WERI-Rb-1 (cell line): ENCODE measurements around the gene SLC46A3.
"Not testable (repeated sequence)": the region's sequence is repeated elsewhere in the genome, so short reads cannot be mapped to it uniquely, and the experiment has no call there.

Experiments
- DNase-seq: peaks from one replicate; pipeline ENCODE4 v3.0.0-alpha.2; 2020
- H3K27ac ChIP-seq: fragments of 250-450 bp; sonication (Bioruptor Pico); 2 replicates; pipeline ENCODE4 v1.5.1; 2020; ENCODE audit warnings: mild to moderate bottlenecking, moderate library complexity
- H3K27me3 ChIP-seq: fragments of 250-450 bp; sonication (Bioruptor Pico); 2 replicates; pipeline ENCODE4 v1.5.1; 2021; ENCODE audit warnings: mild to moderate bottlenecking, low read depth, moderate library complexity; ENCODE audit not compliant: insufficient read depth, severe bottlenecking
- H3K36me3 ChIP-seq: fragments of 250-450 bp; sonication (Bioruptor Pico); 2 replicates; pipeline ENCODE4 v1.5.1; 2020; ENCODE audit warnings: mild to moderate bottlenecking, moderate library complexity
- H3K4me3 ChIP-seq: 2 replicates; pipeline ENCODE4 v1.5.1; 2011; ENCODE audit warnings: low read depth, mild to moderate bottlenecking, control low read depth, low read length
- H3K9me3 ChIP-seq: fragments of 250-450 bp; sonication (Bioruptor Pico); 2 replicates; pipeline ENCODE4 v1.5.1; 2021; ENCODE audit warnings: mild to moderate bottlenecking, moderate library complexity; ENCODE audit not compliant: severe bottlenecking
- TF ChIP-seq, protein P1 (sequence below): IDR thresholded peaks from 2 replicates; pipeline ENCODE4 v1.5.1; 2011; ENCODE audit warnings: low read depth, mild to moderate bottlenecking, control low read depth, inconsistent platforms, low read length

The SLC46A3 gene

DNA sequence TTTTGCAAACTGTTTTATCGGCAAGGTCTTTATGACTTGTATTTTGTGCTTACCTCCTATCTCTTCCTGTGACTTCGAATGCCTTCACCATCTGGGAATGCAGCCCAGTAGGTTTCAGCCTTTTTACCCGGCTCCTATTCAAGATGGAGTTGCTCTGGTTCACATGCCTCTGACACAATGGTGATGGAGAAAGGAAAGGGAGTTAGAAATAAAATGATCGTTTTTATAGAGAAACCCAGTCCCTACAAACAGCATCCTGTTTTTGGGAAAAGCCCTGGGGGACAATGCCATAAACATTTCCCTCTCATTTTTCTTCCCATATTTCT, 27.5 kb upstream of the SLC46A3 start:
- Histone ChIP-seq H3K4me3 (no peak overlapping the region), H3K36me3 (no peaks in the 10 kb centered on the region), H3K27ac (no peak overlapping the region), H3K27me3 (no peaks in the 10 kb centered on the region), H3K9me3 (no peaks in the 10 kb centered on the region)
- no peak for DNase-seq
- TF ChIP-seq, protein P1, sequence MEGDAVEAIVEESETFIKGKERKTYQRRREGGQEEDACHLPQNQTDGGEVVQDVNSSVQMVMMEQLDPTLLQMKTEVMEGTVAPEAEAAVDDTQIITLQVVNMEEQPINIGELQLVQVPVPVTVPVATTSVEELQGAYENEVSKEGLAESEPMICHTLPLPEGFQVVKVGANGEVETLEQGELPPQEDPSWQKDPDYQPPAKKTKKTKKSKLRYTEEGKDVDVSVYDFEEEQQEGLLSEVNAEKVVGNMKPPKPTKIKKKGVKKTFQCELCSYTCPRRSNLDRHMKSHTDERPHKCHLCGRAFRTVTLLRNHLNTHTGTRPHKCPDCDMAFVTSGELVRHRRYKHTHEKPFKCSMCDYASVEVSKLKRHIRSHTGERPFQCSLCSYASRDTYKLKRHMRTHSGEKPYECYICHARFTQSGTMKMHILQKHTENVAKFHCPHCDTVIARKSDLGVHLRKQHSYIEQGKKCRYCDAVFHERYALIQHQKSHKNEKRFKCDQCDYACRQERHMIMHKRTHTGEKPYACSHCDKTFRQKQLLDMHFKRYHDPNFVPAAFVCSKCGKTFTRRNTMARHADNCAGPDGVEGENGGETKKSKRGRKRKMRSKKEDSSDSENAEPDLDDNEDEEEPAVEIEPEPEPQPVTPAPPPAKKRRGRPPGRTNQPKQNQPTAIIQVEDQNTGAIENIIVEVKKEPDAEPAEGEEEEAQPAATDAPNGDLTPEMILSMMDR = no peak

DNA sequence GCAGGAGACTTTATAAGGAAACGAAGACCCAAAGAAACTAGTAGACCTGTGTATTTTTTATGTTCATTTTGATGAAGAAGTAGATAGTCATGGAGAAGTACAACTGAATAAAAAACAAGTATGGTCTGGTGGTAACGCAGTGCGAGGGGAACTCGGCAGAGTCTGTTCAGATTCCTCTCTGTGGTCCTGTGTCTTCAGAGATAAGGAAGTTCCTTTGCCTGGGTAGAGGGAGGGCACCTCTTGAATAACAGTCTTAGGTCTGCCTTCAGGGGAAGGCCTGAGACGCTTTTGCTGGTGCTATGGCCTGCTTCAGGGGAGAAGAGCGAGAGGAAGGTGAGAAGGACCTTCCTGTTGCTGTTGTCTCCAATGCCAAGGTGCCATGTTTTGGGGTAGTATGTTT, 25.9 kb upstream of the SLC46A3 start:
- DNase-seq = no peak
- no peak overlapping the region for H3K27ac ChIP-seq

DNA sequence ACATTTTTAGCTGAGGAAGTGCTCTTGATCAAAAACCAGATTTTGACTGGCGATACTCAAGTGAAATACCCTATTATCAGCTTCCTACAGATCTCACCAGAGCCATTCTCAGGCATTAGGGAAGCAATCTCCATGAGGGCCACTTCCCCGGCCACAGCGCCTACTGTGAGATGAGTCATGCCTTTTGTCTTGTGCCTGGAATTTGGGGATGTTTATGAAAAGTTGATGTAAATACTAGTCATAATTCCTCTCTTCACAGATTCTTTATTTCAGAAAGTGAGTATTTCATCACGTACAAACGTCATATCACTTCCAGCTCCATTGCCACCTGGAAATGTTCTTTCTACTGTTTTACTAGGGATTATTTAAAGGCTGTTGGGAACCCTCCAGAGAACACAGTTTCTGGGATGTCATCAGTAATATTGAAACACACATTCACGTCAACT, 25.3 kb upstream of the SLC46A3 start:
- TF ChIP-seq, protein P1 = no peak
- no peak for DNase-seq
- H3K27me3 ChIP-seq = no peaks in the 10 kb centered on the region
- no peak overlapping the region for H3K27ac ChIP-seq
- H3K4me3 ChIP-seq = no peak overlapping the region
- no peaks in the 10 kb centered on the region for H3K36me3 ChIP-seq
- H3K9me3 ChIP-seq = no peaks in the 10 kb centered on the region

More for the DNA sequence above, 25.9 kb upstream of the SLC46A3 start:
- Histone ChIP-seq H3K9me3 (no peaks in the 10 kb centered on the region), H3K4me3 (no peak overlapping the region), H3K27me3 (no peaks in the 10 kb centered on the region), H3K36me3 (no peaks in the 10 kb centered on the region)
- TF ChIP-seq, protein P1 = no peak

DNA sequence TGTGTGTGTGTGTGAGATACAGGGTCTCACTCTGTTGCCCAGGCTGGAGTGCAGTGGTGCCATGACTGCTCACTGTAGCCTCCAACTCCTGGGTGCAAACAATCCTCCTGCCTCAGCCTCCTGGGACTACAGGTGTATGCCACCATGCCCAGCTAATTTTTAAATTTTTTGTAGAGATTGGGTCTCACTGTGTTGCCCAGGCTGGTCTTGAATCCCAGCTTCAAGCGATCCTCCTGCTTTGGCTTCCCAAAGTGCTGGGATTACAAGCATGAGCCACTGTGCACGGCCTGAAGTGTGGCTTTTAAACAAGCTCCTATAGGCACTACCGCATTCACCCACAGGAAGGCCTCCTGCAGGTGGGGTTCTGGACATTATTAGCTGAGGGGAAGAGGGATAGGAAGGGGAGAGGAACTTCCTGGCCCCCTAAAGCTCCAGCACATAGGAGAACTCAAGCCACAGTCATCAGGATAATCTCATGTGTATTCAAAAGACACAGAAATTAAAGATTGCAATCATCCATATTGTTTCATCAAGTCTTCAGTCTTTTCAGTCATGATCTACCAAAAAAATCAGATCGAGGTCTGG, 24.8 kb upstream of the SLC46A3 start:
- Histone ChIP-seq H3K27me3 (no peaks in the 10 kb centered on the region), H3K4me3 (no peak overlapping the region), H3K36me3 (no peaks in the 10 kb centered on the region), H3K27ac (no peak overlapping the region), H3K9me3 (no peaks in the 10 kb centered on the region)
- DNase-seq = no peak
- TF ChIP-seq, protein P1 = no peak

DNA sequence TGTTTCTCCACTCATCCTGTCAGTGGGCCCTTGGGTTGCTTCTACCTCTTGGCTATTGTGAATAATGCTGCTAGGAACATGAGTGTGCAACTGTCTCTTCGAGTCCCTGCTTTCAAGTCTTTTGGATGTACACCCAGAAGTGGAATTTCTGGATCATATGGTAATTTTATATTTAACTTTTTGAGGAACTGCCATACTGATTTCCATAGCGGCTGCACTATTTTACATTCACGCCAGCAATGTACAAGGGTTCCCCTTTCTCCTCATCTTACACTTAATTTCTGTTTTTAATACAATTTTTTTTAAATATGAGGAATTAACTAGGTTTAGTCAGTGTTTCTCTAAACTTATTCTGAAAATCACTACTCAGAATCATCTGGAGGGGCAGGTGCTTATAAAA, 24.2 kb upstream of the SLC46A3 start:
- Histone ChIP-seq H3K27ac (no peak overlapping the region), H3K27me3 (no peaks in the 10 kb centered on the region), H3K36me3 (no peaks in the 10 kb centered on the region), H3K4me3 (no peak overlapping the region), H3K9me3 (no peaks in the 10 kb centered on the region)
- no peak for DNase-seq
- TF ChIP-seq, protein P1 = no peak

DNA sequence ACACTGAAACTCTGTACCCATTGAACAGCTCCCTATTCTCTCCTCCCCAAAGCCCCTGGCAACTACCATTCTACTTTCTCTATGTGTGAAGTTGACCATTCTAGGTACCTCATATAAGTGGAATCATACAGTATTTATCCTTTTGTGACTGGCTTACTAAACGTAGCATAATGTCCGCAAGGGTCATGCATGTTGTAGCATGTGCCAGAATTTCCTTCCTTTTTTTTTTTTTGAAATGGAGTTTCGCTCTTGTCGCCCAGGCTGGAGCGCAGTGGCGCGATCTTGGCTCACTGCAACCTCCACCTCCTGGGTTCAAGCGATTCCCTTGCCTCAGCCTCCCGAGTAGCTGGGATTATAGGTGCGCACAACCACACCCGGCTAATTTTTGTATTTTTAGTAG, 23.7 kb upstream of the SLC46A3 start:
- not testable (repeated sequence) for H3K4me3 ChIP-seq, H3K27me3 ChIP-seq, H3K36me3 ChIP-seq, H3K9me3 ChIP-seq, H3K27ac ChIP-seq, DNase-seq
